Lower leg skin (tissue), 3 donors: ENCODE results near the gene RANBP3L.

ENCODE experiments used
- CTCF ChIP-seq, 3 donors: fragments of 450-650 bp; IDR thresholded peaks; one replicate each; pipeline ENCODE4 v1.5.1; 2016; ENCODE audit warnings: antibody characterized with exemption in 3 of 3, mild to moderate bottlenecking in 3 of 3, moderate library complexity in 2 of 3
- POLR2A ChIP-seq, 2 donors: fragments of 450-650 bp; IDR thresholded peaks; one replicate each; pipeline ENCODE4 v1.6.1; 2016 to 2017; ENCODE audit warnings: antibody characterized with exemption in 2 of 2, mild to moderate bottlenecking in 1 of 2, moderate library complexity in 1 of 2

GRCh38 chr5:36264202-36264760 lies 37.4 kb downstream of the RANBP3L start:
- TF ChIP-seq CTCF (IDR thresholded peaks at IDR 0.05) (no peak), POLR2A (IDR thresholded peaks at IDR 0.05) (no peak)
